HepG2 (cell line): ENCODE results near the gene DND1. TPM values are rescaled to one million over a fixed set of nuclear protein-coding genes. Genes with fewer than 3 reads are reported as not detected.

Experiments used
- ATAC-seq: fragments of 200-7000 bp; cut with Tn5 transposase; 3 replicates; pipeline ENCODE4 v1.9.1; 2020; ENCODE audit warnings: mild to moderate bottlenecking, moderate library complexity
- BruUV-seq: library from RNA; stranded (reverse); fragments of 400-500 nt; replicated peaks from 2 replicates; lab custom pipeline; 2021; lab: Mats Ljungman, UMichigan
- CTCF ChIA-PET: fragments of 300-600 bp; formaldehyde crosslinking; extraction: SDS; loops from one replicate; lab custom pipeline; 2021; ENCODE audit warnings: low total read pairs, inconsistent platforms, low intra/inter-chr PET ratio; lab: Yijun Ruan, JAX
- POLR2A ChIA-PET: fragments of 350-600 bp; sonication (Branson Sonifier 250); formaldehyde crosslinking; loops from one replicate; lab custom pipeline; 2020; ENCODE audit warnings: antibody characterized with exemption, inconsistent platforms; lab: Yijun Ruan, JAX
- DNase-seq: peaks from one replicate; pipeline ENCODE4 v3.0.0-alpha.2; 2015; ENCODE audit warnings: low spot score
- FAIRE-seq: peaks from 3 replicates; lab custom pipeline; 2011; peaks lifted over from hg19 to GRCh38; lab: Jason Lieb, UNC
- H2AFZ ChIP-seq: one replicate; pipeline ENCODE4 v1.6.1; 2011; ENCODE audit warnings: low read length, inconsistent platforms
- H3K27ac ChIP-seq: fragments of 300-600 bp; 3 replicates; pipeline ENCODE4 v1.8.0; 2011; ENCODE audit warnings: mixed run types, mild to moderate bottlenecking, mixed read lengths, low read length, inconsistent platforms; ENCODE audit not compliant: insufficient read depth; ENCODE audit errors: extremely low read length
- H3K27me3 ChIP-seq, 2 experiments: fragments of 200-600 bp in 1 of 2; 2 replicates in 1 of 2; 3 replicates in 1 of 2; pipeline versions ENCODE4 v1.6.0 to v1.8.0; 2011; ENCODE audit warnings: low read length in 2 of 2, mild to moderate bottlenecking in 2 of 2, moderate library complexity in 2 of 2, inconsistent platforms in 1 of 2; ENCODE audit not compliant: insufficient read depth in 2 of 2, control insufficient read depth in 1 of 2
- H3K36me3 ChIP-seq, 2 experiments: fragments of 200-600 bp in 1 of 2; replicated peaks in 1 of 2; 2 replicates in 1 of 2; 3 replicates in 1 of 2; pipeline versions ENCODE4 v1.5.1 to v1.8.0; 2011; ENCODE audit warnings: low read length in 2 of 2, inconsistent platforms in 1 of 2; ENCODE audit not compliant: insufficient read depth in 2 of 2, control insufficient read depth in 1 of 2
- H3K4me1 ChIP-seq: 2 replicates; pipeline ENCODE4 v1.5.1; 2012; ENCODE audit warnings: low read length, inconsistent platforms; ENCODE audit not compliant: insufficient read depth
- H3K4me2 ChIP-seq: 2 replicates; pipeline ENCODE4 v1.6.0; 2011; ENCODE audit warnings: low read depth, low read length, inconsistent platforms
- H3K4me3 ChIP-seq, 3 experiments: fragments of 200-600 bp in 1 of 3; sonication (generic), shearing (Covaris generic) in 1 of 3; replicated peaks in 1 of 3; 2 replicates each; pipeline ENCODE4 v1.5.1; 2011 to 2016; ENCODE audit warnings: low read length in 3 of 3, inconsistent platforms in 2 of 3, low read depth in 2 of 3, mild to moderate bottlenecking in 2 of 3, control low read depth in 1 of 3, mixed read lengths in 1 of 3; ENCODE audit not compliant: insufficient read depth in 1 of 3
- H3K79me2 ChIP-seq: one replicate; pipeline ENCODE4 v1.6.1; 2011; ENCODE audit warnings: low read length, inconsistent platforms; ENCODE audit not compliant: insufficient read depth
- H3K9ac ChIP-seq: 2 replicates; pipeline ENCODE4 v1.6.0; 2011; ENCODE audit warnings: mild to moderate bottlenecking, low read depth, low read length, inconsistent platforms; ENCODE audit not compliant: insufficient read depth
- H3K9me3 ChIP-seq: 2 replicates; pipeline ENCODE4 v1.5.1; 2012; ENCODE audit warnings: mild to moderate bottlenecking, low read length
- H4K20me1 ChIP-seq: 2 replicates; pipeline ENCODE4 v1.6.0; 2011; ENCODE audit warnings: inconsistent platforms, mild to moderate bottlenecking, low read length, moderate library complexity; ENCODE audit not compliant: insufficient read depth
- ARID2 ChIP-seq: sonication (generic); formaldehyde crosslinking; IDR thresholded peaks from 2 replicates; pipeline ENCODE4 v1.8.1; 2022; ENCODE audit warnings: mild to moderate bottlenecking, missing genetic modification reagents, borderline replicate concordance
- CHD4 ChIP-seq: fragments of 200-600 bp; sonication (generic); IDR thresholded peaks from 2 replicates; pipeline ENCODE4 v1.7.0; 2017; ENCODE audit warnings: mild to moderate bottlenecking, low read length, borderline replicate concordance
- CREB1 ChIP-seq, 2 experiments: fragments of 450-650 bp in 1 of 2; IDR thresholded peaks; 2 replicates each; pipeline ENCODE4 v1.6.1; 2016 to 2017; ENCODE audit warnings: control low read depth in 1 of 2, mild to moderate bottlenecking in 1 of 2, missing compliant biosample characterization in 1 of 2, missing genetic modification characterization in 1 of 2
- E2F5 ChIP-seq: sonication (generic); formaldehyde crosslinking; conservative IDR thresholded peaks from 2 replicates; pipeline ENCODE4 v1.4.0; 2020; ENCODE audit warnings: missing genetic modification reagents
- EP300 ChIP-seq, 3 experiments: sonication (generic) in 1 of 3; formaldehyde crosslinking in 1 of 3; IDR thresholded peaks; 2 replicates each; pipeline versions ENCODE4 v1.5.1 to v1.6.1; 2011 to 2020; ENCODE audit warnings: low read depth in 2 of 3, low read length in 2 of 3, borderline replicate concordance in 1 of 3, improper control_type of control experiment in 1 of 3, mild to moderate bottlenecking in 1 of 3, missing genetic modification reagents in 1 of 3, moderate library complexity in 1 of 3
- IKZF5 ChIP-seq: IDR thresholded peaks from 2 replicates; pipeline ENCODE4 v1.6.1; 2018; ENCODE audit warnings: missing genetic modification reagents, mild to moderate bottlenecking, missing compliant biosample characterization
- KAT7 ChIP-seq: IDR thresholded peaks from 2 replicates; pipeline ENCODE4 v1.6.1; 2018; ENCODE audit warnings: borderline replicate concordance, missing compliant biosample characterization
- KMT2B ChIP-seq: IDR thresholded peaks from 2 replicates; pipeline ENCODE4 v1.6.1; 2016; ENCODE audit warnings: missing genetic modification reagents, missing compliant biosample characterization
- MZF1 ChIP-seq: sonication (generic); formaldehyde crosslinking; IDR thresholded peaks from 2 replicates; pipeline ENCODE4 v1.8.1; 2023; ENCODE audit warnings: mild to moderate bottlenecking, missing genetic modification reagents, borderline replicate concordance
- PBX3 ChIP-seq: sonication (generic); formaldehyde crosslinking; IDR thresholded peaks from 2 replicates; pipeline ENCODE4 v1.8.1; 2023; ENCODE audit warnings: missing genetic modification reagents, inconsistent platforms, borderline replicate concordance
- REXO4 ChIP-seq: sonication (generic); formaldehyde crosslinking; IDR thresholded peaks from 2 replicates; pipeline ENCODE4 v1.8.0; 2022; ENCODE audit warnings: missing genetic modification reagents, mild to moderate bottlenecking, borderline replicate concordance
- SP140L ChIP-seq: sonication (generic); formaldehyde crosslinking; IDR thresholded peaks from 2 replicates; pipeline ENCODE4 v1.4.0; 2020; ENCODE audit warnings: missing genetic modification reagents, borderline replicate concordance
- TAF1 ChIP-seq: sonication (generic); formaldehyde crosslinking; IDR thresholded peaks from 2 replicates; pipeline ENCODE4 v1.4.0; 2020; ENCODE audit warnings: missing genetic modification reagents
- ZBTB3 ChIP-seq: sonication (generic); formaldehyde crosslinking; IDR thresholded peaks from 2 replicates; pipeline ENCODE4 v1.4.0; 2020; ENCODE audit warnings: low read depth, mild to moderate bottlenecking, moderate library complexity, missing genetic modification reagents, borderline replicate concordance
- ZNF18 ChIP-seq: sonication (generic); formaldehyde crosslinking; IDR thresholded peaks from 2 replicates; pipeline ENCODE4 v1.8.0; 2022; ENCODE audit warnings: mild to moderate bottlenecking, missing genetic modification reagents; ENCODE audit not compliant: insufficient replicate concordance
- ZNF570 ChIP-seq: sonication (generic); formaldehyde crosslinking; IDR thresholded peaks from 2 replicates; pipeline ENCODE4 v1.4.0; 2020; ENCODE audit warnings: mild to moderate bottlenecking, missing genetic modification reagents, borderline replicate concordance
- ZNF782 ChIP-seq: sonication (generic); formaldehyde crosslinking; IDR thresholded peaks from 2 replicates; pipeline ENCODE4 v1.4.0; 2020; ENCODE audit warnings: missing genetic modification reagents, mild to moderate bottlenecking, borderline replicate concordance
- WGBS: methylation state at CpG from one replicate; pipeline ENCODE4 v1.1.6; 2017; ENCODE audit warnings: low lambda C conversion rate; 5-methylcytosine and 5-hydroxymethylcytosine counted together
- in situ Hi-C: cut with HindIII; loops from 2 replicates; pipeline ENCODE4 v1.10.0; 2017; ENCODE audit warnings: low pct_unique_long_range_greater_than_20kb; ENCODE audit not compliant: extremely low pct_ligation_motif_present
- intact Hi-C: fragments of 100-400 bp; cut with micrococcal nuclease; formaldehyde crosslinking; loops from one replicate; pipeline ENCODE4 v1.10.0; 2022; ENCODE audit not compliant: unreplicated experiment
- polyA plus RNA-seq, 8 experiments: library from polyadenylated mRNA; depleted of rRNA in 3 of 8; stranded (reverse) in 7 of 8; unstranded in 1 of 8; fragments of >200 nt; fragmentation: Illumina TruSeq in 4 of 8; extraction: Trizol in 4 of 8; gene quantifications; 2 replicates each; pipeline versions ENCODE4 v1.2.1 to v1.2.3, GENCODE V29; 2011 to 2016; ENCODE audit warnings: low read depth in 4 of 8, missing spikeins in 1 of 8, mixed read lengths in 1 of 8; ENCODE audit not compliant: insufficient read depth in 1 of 8
- total RNA-seq, 5 experiments: library from RNA; depleted of rRNA; stranded (reverse); fragments of >200 nt; fragmentation: Illumina TruSeq; extraction: Trizol; gene quantifications; 2 replicates each; pipeline ENCODE4 v1.2.3, GENCODE V29; 2016; ENCODE audit warnings: low read depth in 1 of 5

Gene DND1
- total and polyA plus RNA-seq, 2 of the 13 experiments (the other 11 are each of a cell fraction or from before 2014, with no cell fraction given) = 0.48 to 0.55 TPM

- no peak for TF ChIP-seq PBX3 (CRISPR knock-in tag)
These were observed 39.3 kb downstream of the DND1 start (continued) for GRCh38 chr5:140634103-140634502.

GRCh38 chr5:140633501-140633900 is 39.9 kb downstream of the DND1 start:
- in situ Hi-C loops (loop anchor here (5.0 kb wide), 1 partner anchor 71 kb away; the partner anchor contains the start of genes APBB3 and SLC35A4), intact Hi-C loops (loop anchor here (1.0 kb wide), 1 partner anchor 23 kb away; no protein-coding TSS in a partner anchor)
- ChIA-PET POLR2A (interaction anchor here (1.5 kb wide), 1 partner anchor 76 kb away, joined by 3 read pairs; the partner anchor contains the start of gene SRA1), CTCF (no interaction called here)
- H3K27ac ChIP-seq = peak overlapping the region; percentile 36
- H3K4me2 ChIP-seq = peak overlapping the region; percentile 71
- H3K4me3 ChIP-seq = peak overlapping the region in 2 of 3 experiments; percentile 6 to 50; a peak in 2 of 6 replicates
- DNase-seq (no peak), FAIRE-seq (no peak), ATAC-seq (no peak)
- no peaks in the 10 kb centered on the region for H3K79me2 ChIP-seq
- no peaks in the 10 kb centered on the region for H4K20me1 ChIP-seq
- no peak overlapping the region for H2AFZ ChIP-seq
- no peaks in the 10 kb centered on the region for H3K36me3 ChIP-seq
- H3K9me3 ChIP-seq = peaks cover 4% of the 10 kb centered on the region
- peaks cover 57% of the 10 kb centered on the region for H3K4me1 ChIP-seq
- H3K9ac ChIP-seq = no peak overlapping the region
- H3K27me3 ChIP-seq = no peaks in the 10 kb centered on the region
- 83% methylated on average over 2 of the region's 2 CpGs for WGBS
- no TSS peak for BruUV-seq
- no peak for TF ChIP-seq EP300 (IDR thresholded peaks at IDR 0.05; ENCODE audit: low read depth in 2 of 2, low read length in 2 of 2)
- 0 out of 2 replicates have a peak, but pooled peaks have one; percentile 1 for TF ChIP-seq EP300 (CRISPR knock-in tag; IDR thresholded peaks at IDR 0.05; ENCODE audit: borderline replicate concordance)
- no peak for TF ChIP-seq KAT7
- no peak for TF ChIP-seq CREB1 (IDR thresholded peaks at IDR 0.05)
- TF ChIP-seq CREB1 (CRISPR knock-in tag; IDR thresholded peaks at IDR 0.05) = 0 out of 2 replicates have a peak, but pooled peaks have one; percentile 14
- no peak for TF ChIP-seq REXO4 (CRISPR knock-in tag)
- no peak for TF ChIP-seq ARID2 (CRISPR knock-in tag)
- no peak for TF ChIP-seq KMT2B (CRISPR knock-in tag)
- no peak for TF ChIP-seq SP140L (CRISPR knock-in tag)
- no peak for TF ChIP-seq MZF1
- TF ChIP-seq CHD4 = no peak; the same call in 1 of the 2 replicates
- no peak for TF ChIP-seq ZBTB3 (CRISPR knock-in tag)
- TF ChIP-seq ZNF18 = peak; percentile 15
- TF ChIP-seq ZNF782 (CRISPR knock-in tag) = no peak
- no peak for TF ChIP-seq TAF1 (CRISPR knock-in tag)
- no peak for TF ChIP-seq IKZF5 (CRISPR knock-in tag)
- TF ChIP-seq E2F5 (CRISPR knock-in tag) = no peak
- TF ChIP-seq ZNF570 (CRISPR knock-in tag) = no peak
